HuH-7 (cell line): ENCODE results near the gene ARRB1.
"Not testable (repeated sequence)": the region's sequence is repeated elsewhere in the genome, so short reads cannot be mapped to it uniquely, and the experiment has no call there.

ENCODE experiments used
- DNase-seq: peaks from one replicate; pipeline ENCODE4 v3.0.0; 2011; ENCODE audit warnings: low spot score

The ARRB1 gene

DNA sequence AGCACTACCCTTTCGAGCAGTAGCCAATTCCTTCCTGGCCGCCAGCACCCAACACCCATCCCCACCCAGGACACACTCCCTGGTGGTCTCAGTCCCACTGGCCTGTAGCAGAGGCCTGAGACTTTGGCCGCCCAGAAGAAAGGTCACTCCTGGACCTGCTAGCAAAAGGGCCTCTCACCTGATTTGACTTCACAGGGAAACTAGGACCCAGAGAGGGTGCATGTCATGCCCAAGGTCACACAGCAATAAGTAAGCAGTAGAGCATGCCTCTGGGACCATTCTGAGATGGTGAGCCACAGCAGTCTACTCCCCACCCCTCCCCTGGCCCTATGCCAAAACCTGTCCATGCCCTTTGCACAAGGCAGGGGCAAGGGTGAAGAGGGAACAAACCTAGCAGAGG is 7.3 kb downstream of the ARRB1 start:
- no peak for DNase-seq

DNA sequence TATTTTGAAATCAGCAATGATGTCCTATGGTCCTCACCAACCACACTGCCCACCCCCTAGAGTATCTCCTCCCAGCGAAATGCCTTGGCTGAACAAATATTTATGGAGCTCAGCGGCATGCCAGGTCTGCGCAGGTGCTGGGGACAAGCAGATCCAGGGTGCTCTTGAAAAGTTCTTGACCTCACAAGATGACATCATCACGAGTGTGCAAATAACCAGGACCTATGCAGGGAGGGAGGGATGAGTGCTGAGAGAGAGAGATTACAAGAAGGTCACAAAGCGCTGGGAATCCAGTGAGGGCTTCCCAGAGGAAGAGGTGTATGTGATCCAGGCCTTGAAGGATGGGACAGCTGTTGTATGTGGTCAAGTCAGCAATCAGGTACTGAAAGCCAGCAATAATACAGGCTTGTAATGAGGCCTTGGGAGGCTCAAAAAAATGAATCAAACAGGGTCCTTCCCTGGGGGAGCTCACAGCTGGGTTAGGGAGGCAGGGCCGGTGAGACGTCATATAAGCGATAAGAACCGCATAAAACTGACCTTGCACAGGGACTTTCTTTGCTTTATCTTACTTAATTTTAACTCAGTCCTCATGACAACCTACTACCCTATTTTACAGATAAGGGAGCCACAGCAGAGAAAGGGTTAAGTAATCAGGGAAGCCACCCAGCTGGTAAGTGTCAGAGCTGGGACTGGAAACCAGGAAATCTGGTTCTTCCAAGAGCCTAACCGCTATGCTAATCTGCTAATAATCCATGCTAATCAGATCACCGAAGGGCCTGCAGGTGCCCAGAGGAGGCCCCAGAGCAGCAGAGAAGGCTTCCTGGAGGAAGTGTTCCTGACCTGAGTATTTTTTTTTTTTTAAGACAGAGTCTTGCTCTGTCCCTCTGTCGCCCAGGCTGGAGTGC is 8.2 kb downstream of the ARRB1 start:
- DNase-seq = no peak

DNA sequence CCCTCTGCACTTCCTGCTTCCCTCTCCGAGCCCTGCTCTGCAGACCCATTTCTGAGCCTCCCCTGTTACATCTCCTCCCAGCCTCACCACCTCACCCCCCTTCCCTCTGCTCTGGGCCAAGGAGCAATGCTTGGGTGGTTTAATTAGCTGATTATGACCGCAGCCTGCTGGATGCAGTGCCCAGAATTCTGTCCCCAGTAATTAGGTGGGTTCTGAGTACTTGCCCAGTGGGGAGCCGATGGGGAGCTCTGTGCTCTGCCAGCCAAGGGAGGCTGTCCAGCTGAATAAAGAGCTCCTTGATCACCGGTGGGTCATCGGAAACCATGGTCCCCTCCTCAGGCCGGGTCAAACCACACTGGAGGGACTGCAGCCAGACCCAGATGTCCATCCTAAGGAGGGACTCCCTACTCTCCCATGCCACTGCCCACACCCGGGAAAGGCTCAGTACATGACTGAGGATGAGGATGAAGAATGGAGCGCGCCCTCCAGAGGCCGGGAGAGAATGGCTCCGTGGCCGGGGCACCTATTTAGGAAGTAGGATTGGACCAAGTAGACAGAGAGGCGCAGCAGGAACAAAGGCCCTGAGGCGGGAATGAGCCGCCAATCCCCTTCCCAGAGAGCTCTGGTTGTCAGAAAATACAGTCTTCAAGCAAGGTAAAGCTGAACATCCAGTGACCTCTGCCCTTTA is 9.1 kb downstream of the ARRB1 start:
- DNase-seq = no peak

DNA sequence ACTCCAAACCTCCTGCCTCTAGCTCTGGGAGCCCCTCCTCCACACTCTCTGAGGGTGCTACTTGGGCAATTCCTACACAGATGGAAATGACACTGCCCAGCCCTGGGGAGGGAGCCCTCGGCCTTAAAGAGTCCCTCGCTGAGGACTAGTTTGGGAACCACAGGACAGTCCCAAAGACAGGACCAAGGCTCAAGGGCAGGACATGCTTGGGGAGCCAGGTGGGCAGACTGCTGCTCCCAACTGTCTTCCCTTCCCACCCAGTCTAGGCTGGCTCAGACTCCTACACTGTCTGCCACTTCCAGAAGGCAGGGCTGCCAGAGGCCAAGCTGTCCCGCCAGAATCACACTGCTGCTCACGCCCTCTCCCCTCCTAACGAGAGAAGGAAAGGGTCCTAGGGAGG is 9.8 kb downstream of the ARRB1 start:
- no peak for DNase-seq

DNA sequence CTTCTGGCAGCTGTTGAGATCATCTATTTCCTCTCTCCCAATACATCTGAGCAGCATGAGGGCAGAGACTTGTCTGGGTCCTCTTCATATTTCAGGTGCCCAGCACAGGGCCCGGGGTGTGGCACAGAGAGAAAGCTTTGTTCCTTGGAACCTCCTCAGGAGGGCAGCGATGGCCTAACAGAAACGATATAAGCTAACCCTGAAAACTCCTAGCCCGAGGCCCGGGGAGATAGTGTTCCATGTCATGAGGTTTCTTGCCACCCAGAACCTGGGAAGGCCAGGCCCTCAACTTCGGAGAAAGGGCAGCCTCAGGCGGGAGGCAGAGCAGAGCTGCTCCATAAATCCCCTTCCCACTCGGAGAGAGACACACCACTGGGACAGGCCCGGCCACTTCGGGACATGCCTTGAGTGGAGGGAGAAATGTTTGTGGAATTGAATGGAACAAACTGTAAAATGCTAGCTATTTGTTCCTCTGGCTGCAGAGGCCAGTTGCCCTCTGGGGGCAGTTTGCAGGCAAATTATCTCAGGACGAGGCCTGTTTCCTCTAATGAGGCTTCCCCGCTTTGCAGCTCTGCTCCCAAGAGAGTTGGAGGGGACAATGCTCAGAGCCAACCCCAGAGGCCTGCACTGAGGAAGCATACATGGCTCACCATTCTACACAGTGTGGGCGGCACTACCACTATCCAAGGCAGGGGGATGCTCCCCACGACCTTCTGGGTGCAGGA is 11.6 kb downstream of the ARRB1 start:
- DNase-seq = no peak

DNA sequence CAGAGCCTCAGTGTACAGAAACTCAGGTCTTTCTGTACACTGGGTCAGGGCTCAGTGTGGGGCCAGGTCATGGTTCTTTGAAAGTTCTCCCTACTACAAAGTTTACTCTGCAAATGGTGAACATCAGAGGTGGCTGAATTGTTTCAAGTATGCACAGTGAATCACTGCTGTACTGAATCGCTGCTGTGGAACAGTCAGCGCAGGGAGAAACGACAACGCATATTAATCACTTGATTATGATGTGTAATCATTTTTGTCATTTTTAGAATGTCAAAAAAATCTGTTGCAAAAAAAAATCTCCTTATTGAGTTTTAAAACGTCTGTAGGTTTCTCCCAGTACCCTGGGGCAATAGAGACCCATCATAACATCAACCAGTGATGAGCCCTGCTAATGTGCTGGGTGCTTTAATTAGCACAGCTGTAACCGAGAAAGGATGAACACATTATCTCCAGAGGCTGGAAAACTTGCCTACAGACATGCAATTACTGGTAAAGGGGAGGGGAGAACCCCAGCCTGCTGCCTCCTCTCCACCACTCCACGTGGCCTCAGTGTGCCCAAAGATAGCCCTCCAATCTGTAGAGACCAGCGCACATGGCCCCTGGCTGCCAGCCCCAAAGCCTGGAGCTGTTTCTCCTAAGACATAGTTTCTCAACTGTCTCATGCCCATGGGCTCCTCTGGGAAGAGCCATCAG is 12.8 kb downstream of the ARRB1 start:
- no peak for DNase-seq

DNA sequence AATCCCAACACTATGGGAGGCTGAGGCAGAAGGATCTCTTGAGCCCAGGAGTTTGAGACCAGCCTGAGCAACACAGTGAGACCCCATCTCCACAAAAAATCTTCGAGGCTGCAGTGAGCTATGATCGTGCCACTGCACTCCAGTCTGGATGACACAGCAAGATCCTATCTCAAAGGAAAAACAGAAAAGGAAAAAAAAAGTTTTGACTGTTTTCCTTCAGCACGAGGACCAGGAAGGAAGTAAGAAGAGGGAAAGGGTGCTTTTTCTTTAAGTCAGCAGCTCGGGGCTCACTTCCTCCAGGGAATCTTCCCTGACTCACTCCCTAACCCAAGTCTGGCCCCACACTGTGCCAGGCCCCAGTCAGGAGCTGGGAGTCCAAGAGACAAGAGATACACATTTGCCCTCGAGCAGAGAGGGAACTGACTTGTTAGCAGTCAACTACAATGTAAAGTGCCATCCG is 14.2 kb downstream of the ARRB1 start:
- DNase-seq = no peak

DNA sequence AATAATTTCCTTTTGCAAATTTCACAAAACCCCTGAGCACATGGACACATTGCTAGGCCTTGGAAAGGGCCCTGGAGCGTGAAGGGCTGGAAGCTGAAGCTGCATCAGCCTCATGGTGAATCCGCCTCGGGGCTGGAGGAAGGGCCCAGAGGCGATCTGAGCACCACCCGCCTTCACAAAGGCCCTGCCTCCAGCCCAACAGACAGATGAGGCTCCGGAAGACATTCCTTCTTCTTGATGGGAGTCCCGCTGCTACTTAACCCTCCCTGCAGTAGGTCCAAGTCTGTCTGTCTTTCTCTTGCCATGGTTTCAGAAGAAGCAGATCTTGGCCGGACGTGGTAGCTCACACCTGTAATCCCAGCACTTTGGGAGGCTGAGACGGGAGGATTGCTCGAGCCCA is 16.5 kb downstream of the ARRB1 start:
- DNase-seq = no peak

DNA sequence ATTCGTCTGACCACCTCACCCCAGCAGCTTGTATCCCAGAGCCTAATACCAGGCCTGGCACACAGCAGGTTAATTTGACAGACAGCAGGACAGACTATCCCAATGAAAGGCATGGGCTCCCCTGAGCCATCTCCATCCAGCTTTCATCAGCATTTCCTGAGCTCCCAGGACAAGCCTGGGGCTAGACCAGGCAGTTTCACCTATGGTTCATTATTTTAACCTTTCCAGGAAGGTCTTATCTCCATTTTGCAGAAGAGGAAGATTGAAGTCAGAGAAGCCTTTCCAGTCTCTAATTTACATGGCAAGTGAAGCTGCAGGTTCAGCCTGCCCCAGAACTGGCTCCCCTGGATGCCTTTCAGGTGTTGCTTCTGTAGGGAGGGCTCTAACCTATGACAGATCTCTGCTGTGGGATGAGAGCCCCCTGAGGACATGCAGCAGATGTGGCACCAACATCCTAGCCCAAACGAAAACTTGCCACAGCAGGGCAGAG is 17.0 kb downstream of the ARRB1 start:
- no peak for DNase-seq

DNA sequence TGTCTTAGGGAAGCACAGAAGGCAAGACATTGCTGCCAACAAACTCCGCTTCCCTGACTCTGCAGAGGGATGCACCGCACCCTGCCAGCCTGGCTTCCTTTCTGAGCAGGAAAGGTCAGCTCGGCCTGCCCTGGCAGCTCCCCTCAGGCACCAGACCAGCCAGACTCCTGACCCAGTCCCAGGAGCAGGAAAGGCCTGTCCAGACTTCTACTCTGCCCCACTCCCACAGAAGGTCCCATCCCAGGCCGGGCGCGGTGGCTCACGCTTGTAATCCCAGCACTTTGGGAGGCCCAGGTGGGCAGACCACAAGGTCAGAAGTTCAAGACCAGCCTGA is 17.7 kb downstream of the ARRB1 start:
- no peak for DNase-seq

DNA sequence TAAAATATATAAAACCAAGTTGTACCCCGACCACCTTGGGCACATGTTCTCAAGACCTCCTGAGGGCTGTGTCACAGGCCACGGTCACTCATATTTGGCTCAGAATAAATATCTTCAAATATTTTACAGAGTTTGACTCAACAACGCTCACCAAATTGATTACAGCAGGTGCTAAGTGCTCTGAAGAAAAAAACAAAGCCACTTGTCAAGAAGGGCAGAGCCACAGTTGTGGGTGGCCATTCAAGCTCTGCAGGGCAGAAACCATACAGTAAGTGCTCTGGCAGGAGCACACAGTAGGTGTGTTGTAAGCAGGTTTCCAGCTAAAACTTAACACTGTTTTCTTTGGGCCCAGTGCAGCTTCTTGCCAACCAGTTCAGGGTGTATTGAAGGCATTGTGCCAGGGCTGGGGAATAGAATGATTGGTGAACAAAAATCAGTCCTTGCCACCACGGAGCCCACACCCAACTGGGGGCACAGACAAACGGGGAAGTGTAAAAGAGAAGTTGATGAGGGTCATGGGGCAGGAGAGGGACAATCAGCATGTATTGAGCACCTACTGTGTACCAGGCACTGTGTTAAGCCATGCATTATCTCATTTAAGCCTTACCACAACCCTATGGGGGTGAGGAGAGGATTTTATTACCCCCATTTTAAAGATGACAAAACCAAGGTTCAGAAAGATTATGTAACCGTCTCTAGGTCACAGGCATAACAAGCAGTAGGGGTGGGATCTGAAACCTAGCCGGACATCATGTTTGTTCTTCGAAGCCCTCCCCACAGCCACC is 18.2 kb downstream of the ARRB1 start:
- DNase-seq = no peak

DNA sequence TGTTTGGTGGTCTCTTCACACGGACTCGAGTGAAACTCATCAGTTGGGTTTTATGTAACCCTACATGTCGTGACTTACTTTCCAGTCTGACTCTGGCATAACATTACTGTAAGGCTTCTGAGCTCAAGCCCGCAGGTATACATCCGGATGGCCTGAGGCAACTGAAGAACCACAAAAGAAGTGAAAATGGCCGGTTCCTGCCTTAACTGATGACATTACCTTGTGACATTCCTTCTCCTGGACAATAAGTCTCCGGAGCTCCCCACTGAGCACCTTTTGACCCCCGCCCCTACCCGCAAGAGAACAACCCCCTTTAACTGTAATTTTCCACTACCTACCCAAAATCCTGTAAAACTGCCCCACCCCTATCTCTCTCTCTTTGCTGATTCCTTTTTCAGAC is 19.7 kb downstream of the ARRB1 start:
- not testable (repeated sequence) for DNase-seq

DNA sequence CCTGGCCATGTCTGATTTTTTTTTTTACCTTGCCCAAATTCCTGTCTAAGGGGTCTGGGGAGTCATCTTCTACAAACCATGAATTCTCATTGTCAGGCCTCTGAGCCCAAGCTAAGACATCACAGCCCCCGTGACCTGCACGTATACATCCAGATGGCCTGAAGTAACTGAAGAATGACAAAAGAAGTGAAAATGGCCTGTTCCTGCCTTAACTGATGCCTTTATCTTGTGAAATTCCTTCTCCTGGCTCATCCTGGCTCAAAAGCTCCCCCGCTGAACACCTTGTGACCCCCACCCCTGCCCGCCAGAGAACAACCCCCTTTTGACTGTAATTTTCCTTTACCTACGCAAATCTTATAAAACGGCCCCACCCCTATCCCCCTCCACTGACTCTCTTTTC is 20.2 kb downstream of the ARRB1 start:
- DNase-seq = not testable (repeated sequence)

DNA sequence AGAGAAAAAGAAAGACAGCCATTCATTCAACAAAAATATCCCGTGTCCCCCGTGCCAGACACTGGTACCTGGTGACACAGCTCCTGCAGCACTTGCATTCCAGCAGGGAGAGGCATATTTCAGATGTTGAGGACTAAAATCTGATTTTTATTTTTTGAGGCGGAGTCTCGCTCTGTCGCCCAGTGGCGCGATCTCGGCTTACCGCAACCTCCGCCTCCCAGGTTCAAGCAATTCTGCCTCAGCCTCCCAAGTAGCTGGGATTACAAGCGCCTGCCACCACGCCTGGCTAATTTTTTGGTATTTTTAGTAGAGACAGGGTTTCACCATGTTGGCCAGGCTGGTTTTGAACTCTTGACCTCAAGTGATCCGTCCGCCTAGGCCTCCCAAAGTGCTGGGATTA is 20.6 kb downstream of the ARRB1 start:
- DNase-seq = not testable (repeated sequence)

DNA sequence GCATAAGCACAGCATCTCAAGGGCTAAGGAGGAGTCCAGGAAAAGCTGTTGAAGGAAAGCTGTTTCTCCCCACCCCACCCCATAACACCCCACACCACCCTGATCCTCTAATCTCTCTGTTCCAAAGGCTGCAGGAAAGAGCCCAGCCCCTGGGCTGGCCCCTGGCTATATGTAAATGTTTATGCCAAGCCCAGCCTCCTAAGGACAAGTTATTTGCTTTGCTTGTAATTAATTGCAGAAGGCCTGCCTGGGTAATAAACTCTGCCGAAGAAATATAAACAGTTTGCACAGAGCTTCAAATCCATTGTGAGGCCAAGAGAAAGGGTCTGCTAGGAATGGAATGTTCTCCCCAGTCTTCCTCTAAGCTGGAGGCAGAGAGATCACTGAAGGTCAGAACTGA is 21.2 kb downstream of the ARRB1 start:
- no peak for DNase-seq

DNA sequence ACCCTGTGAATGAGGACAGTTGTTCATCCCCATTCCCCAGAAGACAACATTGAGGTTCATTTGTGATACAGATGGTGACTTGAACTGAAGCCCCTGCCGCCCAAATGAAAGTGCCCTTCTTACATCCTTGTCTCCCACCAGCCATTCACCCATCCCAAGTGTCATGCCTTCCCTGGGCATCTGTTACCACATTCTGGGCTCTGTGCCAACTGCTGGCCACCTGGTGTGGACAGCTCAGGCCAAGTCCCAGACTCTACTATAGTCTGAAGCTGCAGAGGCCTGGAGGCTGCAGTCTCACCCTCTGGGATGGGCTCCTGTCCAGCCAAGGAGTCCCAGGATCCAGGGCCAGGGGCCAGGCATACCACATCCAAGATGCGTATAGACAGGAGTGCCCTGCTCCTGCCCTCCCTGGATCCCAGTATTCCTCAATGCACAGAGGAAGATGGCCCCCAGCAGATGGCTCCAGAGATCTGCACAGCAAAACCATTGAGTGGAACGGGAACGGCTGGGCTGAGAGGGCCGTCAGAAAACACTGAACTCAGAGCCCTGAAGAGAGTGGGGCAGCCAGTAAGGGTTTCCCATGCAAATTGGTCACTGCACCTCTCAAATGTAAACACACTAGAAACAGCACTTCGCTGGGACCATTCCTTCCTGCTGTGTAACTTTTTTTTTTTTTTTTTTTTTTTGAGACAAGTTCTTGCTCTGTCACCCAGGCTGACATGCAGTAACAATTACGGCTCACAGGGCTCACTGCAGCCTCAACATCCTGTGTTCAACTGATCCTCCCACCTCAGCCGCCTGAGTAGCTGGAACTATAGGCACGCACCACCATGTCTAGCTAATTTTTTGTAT is 22.8 kb downstream of the ARRB1 start:
- peak; percentile 67 for DNase-seq

DNA sequence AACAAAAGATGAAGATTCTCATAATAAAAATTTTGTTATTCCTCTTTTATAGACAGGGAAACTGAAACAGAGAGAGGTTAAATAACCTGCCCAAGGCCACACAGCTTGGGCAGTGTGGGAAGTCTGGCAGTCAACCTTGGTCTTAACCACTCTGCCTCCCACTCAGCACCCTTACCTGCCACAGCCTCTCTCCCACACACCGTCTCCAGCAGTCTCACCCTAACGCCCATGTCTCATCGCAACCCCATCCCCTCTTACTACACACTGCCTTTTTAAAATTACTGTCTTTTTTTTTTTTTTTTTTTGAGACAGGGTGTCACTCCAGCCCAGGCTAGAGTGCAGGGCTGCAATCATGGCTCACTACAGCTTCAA is 25.0 kb downstream of the ARRB1 start:
- DNase-seq = no peak

DNA sequence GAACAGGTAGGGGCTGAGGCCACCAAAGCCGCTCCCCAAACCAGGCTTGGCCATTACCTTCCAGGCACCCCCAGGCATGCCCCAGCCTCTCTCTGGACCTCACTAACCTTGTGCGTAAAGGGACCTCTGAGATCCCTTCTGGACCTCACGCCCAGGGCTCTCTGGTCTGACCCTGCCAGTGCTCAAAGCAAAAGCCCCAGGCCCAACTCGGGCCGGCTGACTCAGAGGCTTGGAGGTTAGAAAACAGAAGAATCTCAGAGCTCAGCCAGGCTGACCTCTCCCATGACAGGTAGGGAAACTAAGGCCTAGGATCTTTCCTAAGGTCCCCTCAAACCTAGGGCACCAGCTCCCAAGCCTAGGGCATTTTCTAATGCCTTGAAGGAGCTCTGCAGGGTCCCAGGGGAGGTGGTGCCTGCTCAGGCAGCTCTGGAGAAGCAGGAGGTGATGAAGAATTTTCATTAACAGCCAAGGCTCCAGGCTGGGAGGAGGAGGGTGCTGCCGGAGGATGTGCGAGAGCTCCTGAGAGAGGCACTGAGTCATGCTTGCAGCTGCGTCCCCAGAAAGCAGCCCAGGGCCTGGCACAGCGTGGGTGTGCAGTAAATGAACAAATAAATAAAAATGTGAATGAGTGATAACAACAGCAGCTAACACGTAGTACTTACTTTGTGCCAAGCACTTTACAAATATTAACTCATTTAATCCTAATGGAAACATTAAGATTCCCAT is 25.6 kb downstream of the ARRB1 start:
- DNase-seq = no peak

DNA sequence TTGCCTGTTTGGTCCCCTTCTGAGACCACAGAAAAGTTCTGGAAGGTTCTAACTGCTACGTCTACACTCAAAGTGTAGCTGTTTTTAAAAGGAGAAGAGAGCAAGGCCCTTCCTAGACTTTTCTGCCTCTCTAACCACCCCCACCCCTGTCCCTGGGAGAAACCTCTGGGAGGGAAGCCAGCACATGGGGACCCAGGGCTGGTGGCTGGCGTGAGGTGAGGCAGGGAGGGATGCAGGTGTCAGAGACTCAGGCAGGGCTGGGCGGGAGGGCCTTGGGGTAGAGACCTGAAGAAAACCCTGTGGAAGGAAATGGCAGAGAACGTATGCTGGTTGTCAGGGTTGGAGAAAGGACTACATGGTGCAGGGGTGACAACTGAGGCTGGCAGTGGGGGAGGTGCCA is 26.7 kb downstream of the ARRB1 start:
- DNase-seq = no peak

DNA sequence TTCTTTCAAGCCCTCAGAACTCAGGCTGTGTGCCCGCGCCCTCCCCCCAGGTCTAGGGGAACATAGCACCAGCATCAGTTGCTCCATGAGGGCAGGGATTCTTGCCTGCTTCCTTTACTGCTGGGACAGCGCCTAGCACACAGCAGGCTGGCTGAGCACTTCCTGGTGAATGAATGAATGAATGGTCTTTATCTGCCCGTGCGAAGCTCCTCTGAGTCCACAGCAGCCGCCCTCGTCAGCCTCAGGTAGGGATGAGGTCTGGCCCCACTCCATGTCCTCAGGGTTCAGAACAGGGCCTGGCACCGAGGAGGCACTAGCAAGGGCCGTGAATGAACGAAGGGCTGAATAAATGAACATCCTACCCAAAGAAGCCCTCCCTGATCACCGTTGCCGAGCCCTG is 27.3 kb downstream of the ARRB1 start:
- no peak for DNase-seq
